Measurements from ENCODE around the gene PLS1.

The PLS1 gene

DNA sequence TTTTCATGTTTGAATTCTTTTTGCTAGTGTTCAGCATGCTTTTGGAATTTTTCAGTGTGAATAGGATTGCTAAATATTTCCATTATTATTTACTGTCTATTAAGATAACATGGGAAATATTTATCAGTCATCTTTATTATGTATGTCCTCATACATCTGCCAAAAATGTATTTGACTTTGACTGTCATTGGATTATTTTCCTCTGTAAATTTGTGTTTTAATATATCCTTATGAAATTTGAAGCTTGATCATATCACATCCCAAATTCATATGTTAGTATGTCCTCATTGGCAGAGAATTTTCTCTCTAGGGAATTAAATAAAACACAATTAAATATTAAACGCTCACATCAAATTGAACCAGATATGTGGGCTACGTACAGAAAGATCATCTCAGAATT is 95.3 kb downstream of the PLS1 start:
- Histone ChIP-seq H3K27me3 (ENCODE audit: insufficient read depth, poor library complexity, severe bottlenecking) (no peaks in the 10 kb centered on the region), H3K27ac (replicated peaks) (no peak overlapping the region), H3K4me3 (replicated peaks; ENCODE audit: insufficient read depth, low read length) (no peak overlapping the region)
- TF ChIP-seq GABPA (IDR thresholded peaks at IDR 0.05; ENCODE audit: low read depth) (no peak), SPI1 (IDR thresholded peaks at IDR 0.05; ENCODE audit: borderline replicate concordance, low read depth) (no peak), CTCF (IDR thresholded peaks at IDR 0.05; ENCODE audit: insufficient read depth, low read length) (no peak), POLR2AphosphoS5 (IDR thresholded peaks at IDR 0.05; ENCODE audit: low read depth) (no peak)
- TF ChIP-seq, protein P1, sequence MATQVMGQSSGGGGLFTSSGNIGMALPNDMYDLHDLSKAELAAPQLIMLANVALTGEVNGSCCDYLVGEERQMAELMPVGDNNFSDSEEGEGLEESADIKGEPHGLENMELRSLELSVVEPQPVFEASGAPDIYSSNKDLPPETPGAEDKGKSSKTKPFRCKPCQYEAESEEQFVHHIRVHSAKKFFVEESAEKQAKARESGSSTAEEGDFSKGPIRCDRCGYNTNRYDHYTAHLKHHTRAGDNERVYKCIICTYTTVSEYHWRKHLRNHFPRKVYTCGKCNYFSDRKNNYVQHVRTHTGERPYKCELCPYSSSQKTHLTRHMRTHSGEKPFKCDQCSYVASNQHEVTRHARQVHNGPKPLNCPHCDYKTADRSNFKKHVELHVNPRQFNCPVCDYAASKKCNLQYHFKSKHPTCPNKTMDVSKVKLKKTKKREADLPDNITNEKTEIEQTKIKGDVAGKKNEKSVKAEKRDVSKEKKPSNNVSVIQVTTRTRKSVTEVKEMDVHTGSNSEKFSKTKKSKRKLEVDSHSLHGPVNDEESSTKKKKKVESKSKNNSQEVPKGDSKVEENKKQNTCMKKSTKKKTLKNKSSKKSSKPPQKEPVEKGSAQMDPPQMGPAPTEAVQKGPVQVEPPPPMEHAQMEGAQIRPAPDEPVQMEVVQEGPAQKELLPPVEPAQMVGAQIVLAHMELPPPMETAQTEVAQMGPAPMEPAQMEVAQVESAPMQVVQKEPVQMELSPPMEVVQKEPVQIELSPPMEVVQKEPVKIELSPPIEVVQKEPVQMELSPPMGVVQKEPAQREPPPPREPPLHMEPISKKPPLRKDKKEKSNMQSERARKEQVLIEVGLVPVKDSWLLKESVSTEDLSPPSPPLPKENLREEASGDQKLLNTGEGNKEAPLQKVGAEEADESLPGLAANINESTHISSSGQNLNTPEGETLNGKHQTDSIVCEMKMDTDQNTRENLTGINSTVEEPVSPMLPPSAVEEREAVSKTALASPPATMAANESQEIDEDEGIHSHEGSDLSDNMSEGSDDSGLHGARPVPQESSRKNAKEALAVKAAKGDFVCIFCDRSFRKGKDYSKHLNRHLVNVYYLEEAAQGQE (IDR thresholded peaks at IDR 0.05; ENCODE audit: insufficient replicate concordance, low read depth): no peak
- no peak for DNase-seq (ENCODE audit: low read depth in 1 of 2, low spot score in 1 of 2)

DNA sequence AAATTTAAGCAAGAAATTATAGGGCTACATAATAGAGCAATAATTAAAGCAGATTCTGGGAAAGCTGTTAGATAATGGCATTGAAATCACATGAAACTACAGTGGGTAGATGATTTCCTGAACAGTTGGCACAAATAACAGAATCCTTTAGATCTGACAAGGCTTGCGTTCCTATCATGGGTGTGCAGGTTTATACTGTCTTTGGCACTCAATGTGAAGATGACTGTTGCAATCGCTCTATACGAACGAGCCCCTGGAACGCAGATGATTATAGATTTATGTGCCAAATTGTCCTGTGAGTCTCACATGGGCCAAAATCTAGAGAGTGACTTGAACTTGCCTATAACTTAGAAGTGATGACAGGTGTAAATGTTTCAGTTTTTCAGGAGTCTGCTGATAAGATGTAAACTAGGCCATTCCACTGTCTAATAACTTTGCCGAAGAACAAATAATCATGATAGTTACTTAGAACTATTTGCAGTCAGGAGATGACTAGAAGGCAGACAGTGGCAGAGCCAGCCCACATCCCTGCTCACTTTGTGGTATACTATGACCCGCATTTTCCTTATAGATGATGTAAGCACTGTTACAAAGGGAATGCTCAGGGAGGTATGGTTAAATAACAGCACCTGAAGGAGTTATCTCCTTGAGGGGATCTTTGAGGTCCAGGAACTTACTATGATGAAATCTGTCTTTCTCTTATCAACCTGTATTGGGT is 97.1 kb downstream of the PLS1 start:
- DNase-seq (ENCODE audit: low read depth in 1 of 2, low spot score in 1 of 2): no peak
- H3K27me3 ChIP-seq (ENCODE audit: insufficient read depth, poor library complexity, severe bottlenecking): no peaks in the 10 kb centered on the region
- TF ChIP-seq CTCF (IDR thresholded peaks at IDR 0.05; ENCODE audit: insufficient read depth, low read length) (no peak), GABPA (IDR thresholded peaks at IDR 0.05; ENCODE audit: low read depth) (no peak), POLR2AphosphoS5 (IDR thresholded peaks at IDR 0.05; ENCODE audit: low read depth) (no peak), SPI1 (IDR thresholded peaks at IDR 0.05; ENCODE audit: borderline replicate concordance, low read depth) (no peak)
- TF ChIP-seq, protein P1 (IDR thresholded peaks at IDR 0.05; ENCODE audit: insufficient replicate concordance, low read depth): no peak
- H3K4me3 ChIP-seq (replicated peaks; ENCODE audit: insufficient read depth, low read length): no peak overlapping the region
- no peak overlapping the region for H3K27ac ChIP-seq (replicated peaks)

- DNase-seq (ENCODE audit: low read depth in 1 of 2, low spot score in 1 of 2): no peak
- Histone ChIP-seq H3K27ac (replicated peaks) (no peak overlapping the region), H3K27me3 (ENCODE audit: insufficient read depth, poor library complexity, severe bottlenecking) (no peaks in the 10 kb centered on the region), H3K4me3 (replicated peaks; ENCODE audit: insufficient read depth, low read length) (no peak overlapping the region)
- TF ChIP-seq CTCF (IDR thresholded peaks at IDR 0.05; ENCODE audit: insufficient read depth, low read length): no peak
- no peak for TF ChIP-seq GABPA (IDR thresholded peaks at IDR 0.05; ENCODE audit: low read depth)
- TF ChIP-seq SPI1 (IDR thresholded peaks at IDR 0.05; ENCODE audit: borderline replicate concordance, low read depth): no peak
- TF ChIP-seq, protein P1 (IDR thresholded peaks at IDR 0.05; ENCODE audit: insufficient replicate concordance, low read depth): no peak
- TF ChIP-seq POLR2AphosphoS5 (IDR thresholded peaks at IDR 0.05; ENCODE audit: low read depth): no peak
Measured at GRCh38 chr3:142694225-142694624, 98.0 kb downstream of the PLS1 start.

Measured in HL-60 (cell line).